Skeletal muscle satellite cell (primary cell): ENCODE measurements around the gene MLLT11.
"Not testable (repeated sequence)": the region's sequence is repeated elsewhere in the genome, so short reads cannot be mapped to it uniquely, and the experiment has no call there.

Source experiments
- H3K27me3 ChIP-seq: 2 replicates; pipeline ENCODE4 v1.7.0; 2013; ENCODE audit warnings: low read length; ENCODE audit not compliant: control insufficient read depth, insufficient read depth
- H3K36me3 ChIP-seq: 2 replicates; pipeline ENCODE4 v1.7.0; 2013; ENCODE audit warnings: mild to moderate bottlenecking, control low read depth, low read length; ENCODE audit not compliant: insufficient read depth
- H3K4me1 ChIP-seq: 2 replicates; pipeline ENCODE4 v1.7.0; 2013; ENCODE audit warnings: low read length; ENCODE audit not compliant: control insufficient read depth, insufficient read depth
- H3K4me2 ChIP-seq: 2 replicates; pipeline ENCODE4 v1.7.0; 2013; ENCODE audit warnings: mild to moderate bottlenecking, low read length
- H3K4me3 ChIP-seq: 2 replicates; pipeline ENCODE4 v1.7.0; 2013; ENCODE audit warnings: low read length
- H3K9ac ChIP-seq: 2 replicates; pipeline ENCODE4 v1.7.0; 2013; ENCODE audit warnings: mild to moderate bottlenecking, low read depth, low read length, moderate library complexity
- H3K9me3 ChIP-seq: replicated peaks from 2 replicates; pipeline ENCODE4 v1.7.0; 2013; ENCODE audit warnings: mild to moderate bottlenecking, control low read depth, low read length
- small RNA-seq: library from RNA; depleted of rRNA; stranded (forward); fragments of <200 nt; gene quantifications from one replicate; pipeline ENCODE3, GENCODE V24; 2012

Gene MLLT11

DNA sequence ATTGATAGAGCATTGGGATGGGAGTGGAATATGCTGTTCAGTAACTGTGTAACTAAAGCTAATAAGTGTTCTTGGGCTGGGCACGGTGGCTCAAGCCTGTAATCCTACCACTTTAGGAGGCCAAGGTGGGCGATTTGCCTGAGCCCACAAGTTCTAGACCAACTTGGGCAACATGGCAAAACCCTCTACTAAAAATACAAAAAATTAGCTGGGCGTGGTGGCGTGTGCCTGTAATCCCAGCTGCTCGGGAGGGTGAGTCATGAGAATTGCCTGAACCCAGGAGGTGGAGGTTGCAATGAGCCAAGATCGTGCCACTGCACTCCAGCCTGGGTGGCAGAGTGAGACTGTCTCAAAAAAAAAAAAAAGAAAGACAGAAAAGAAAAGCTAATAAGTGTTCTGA, 37.2 kb downstream of the MLLT11 start:
- not testable (repeated sequence) for H3K9me3 ChIP-seq, H3K4me3 ChIP-seq, H3K4me1 ChIP-seq, H3K27me3 ChIP-seq, H3K9ac ChIP-seq, H3K36me3 ChIP-seq
- peak overlapping the region; percentile 37 for H3K4me2 ChIP-seq

DNA sequence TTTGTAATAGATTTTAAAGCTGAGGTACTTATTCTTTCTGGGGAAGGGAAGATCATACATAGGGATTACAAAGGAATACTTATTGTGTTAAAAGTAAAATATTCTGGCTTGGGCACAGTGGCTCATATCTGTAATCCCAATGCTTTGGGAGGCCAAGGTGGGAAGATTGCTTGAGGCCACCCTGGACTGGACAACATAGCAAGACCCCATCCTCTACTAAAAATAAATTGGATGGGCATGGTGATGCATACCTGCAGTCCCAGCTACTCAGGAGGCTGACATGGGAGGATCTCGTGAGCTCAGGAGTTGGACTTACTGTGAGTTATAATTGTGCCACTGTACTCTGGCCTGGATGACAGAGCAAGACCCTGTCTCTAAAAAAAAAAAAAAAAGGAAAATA, 37.9 kb downstream of the MLLT11 start:
- H3K27me3 ChIP-seq, result no peaks in the 10 kb centered on the region

DNA sequence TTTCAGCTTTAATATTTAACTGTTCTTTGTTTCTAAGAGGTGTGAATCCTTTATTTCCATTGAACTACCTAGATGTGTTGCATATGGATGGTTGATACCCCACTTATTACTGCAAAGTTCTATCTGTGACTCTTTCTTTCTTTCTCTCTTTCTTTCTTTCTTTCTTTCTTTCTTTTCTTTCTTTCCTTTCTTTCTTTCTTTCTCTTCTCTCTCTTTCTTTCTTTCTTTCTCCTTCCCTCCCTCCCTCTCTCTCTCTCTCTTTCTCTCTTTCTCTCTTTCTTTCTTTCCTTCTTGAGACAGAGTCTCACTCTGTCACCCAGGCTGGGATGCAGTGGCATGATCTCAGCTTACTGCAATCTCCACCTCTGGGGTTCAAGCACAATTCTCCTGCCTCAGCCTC, 44.4 kb downstream of the MLLT11 start:
- Histone ChIP-seq H3K4me1 (peaks cover 9% of the 10 kb centered on the region), H3K9ac (no peak overlapping the region), H3K27me3 (no peaks in the 10 kb centered on the region), H3K9me3 (no peaks in the 10 kb centered on the region), H3K36me3 (no peaks in the 10 kb centered on the region), H3K4me2 (no peak overlapping the region), H3K4me3 (no peak overlapping the region)

More for the DNA sequence above, 37.9 kb downstream of the MLLT11 start:
- Histone ChIP-seq H3K4me2 (no peak overlapping the region), H3K4me3 (no peak overlapping the region), H3K9ac (no peak overlapping the region), H3K4me1 (peaks cover 10% of the 10 kb centered on the region), H3K9me3 (no peaks in the 10 kb centered on the region), H3K36me3 (no peaks in the 10 kb centered on the region)

DNA sequence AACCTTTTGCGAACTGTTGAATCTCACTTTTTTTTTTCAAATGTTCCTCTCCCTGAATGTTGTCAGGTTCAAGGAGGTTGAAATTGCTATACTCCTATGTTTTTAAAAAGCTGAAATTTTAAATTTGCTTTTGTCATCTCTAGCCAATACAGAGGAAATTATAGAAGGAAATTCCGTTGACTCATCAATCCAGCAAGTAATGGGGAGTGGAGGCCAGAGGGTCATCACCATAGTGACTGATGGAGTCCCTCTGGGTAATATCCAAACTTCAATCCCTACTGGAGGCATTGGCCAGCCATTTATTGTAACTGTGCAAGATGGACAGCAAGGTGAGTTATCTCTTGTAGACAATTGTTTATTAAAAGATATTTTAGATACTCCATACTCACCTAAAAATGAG, 46.7 kb downstream of the MLLT11 start:
- H3K9me3 ChIP-seq, result no peaks in the 10 kb centered on the region
- no peak overlapping the region for H3K4me3 ChIP-seq
- H3K4me2 ChIP-seq, result no peak overlapping the region
- H3K27me3 ChIP-seq, result no peaks in the 10 kb centered on the region
- no peak overlapping the region for H3K9ac ChIP-seq
- no peaks in the 10 kb centered on the region for H3K36me3 ChIP-seq
- peaks cover 9% of the 10 kb centered on the region for H3K4me1 ChIP-seq

DNA sequence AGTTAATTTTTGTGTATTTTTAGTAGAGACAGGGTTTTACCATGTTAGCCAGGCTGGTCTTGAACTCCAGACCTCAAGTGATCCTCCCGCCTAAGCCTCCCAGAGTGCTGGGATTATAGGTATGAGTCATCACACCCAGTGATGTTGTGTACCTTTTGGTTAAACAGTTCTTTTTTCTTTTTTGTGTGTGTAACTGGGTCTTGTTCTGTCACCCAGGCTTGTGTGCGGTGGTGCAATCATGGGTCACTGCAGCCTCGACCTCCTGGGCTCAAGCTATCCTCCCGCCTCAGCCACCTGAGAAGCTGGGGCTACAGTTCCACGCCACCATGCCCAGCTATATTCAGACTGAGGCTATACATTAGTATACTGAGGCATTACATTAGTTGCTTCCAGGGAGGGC, 48.1 kb downstream of the MLLT11 start:
- H3K27me3 ChIP-seq, result no peaks in the 10 kb centered on the region
- H3K4me1 ChIP-seq, result peaks cover 9% of the 10 kb centered on the region
- no peaks in the 10 kb centered on the region for H3K9me3 ChIP-seq
- H3K9ac ChIP-seq, result no peak overlapping the region
- H3K4me3 ChIP-seq, result no peak overlapping the region
- H3K4me2 ChIP-seq, result no peak overlapping the region
- H3K36me3 ChIP-seq, result no peaks in the 10 kb centered on the region

DNA sequence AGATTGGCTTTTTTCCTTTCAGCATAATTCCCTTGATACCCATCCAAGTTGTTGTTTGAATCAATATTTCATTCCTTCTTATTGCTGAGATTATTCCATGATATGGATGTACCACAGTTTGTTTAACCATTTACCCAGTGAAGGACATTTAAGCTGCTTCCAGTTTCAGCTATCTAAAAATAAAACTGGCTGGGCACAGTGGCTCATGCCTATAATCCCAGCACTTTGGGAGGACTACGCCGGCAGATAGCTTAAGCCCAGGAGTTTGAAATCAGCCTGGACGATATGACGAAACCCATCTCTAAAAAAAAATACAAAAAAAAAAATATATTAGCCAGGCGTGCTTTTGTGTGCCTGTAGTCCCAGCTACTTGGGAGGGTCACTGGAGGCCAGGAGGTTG, 53.7 kb downstream of the MLLT11 start:
- no peaks in the 10 kb centered on the region for H3K9me3 ChIP-seq
- H3K36me3 ChIP-seq, result no peaks in the 10 kb centered on the region
- no peak overlapping the region for H3K4me2 ChIP-seq
- H3K4me3 ChIP-seq, result no peak overlapping the region
- H3K4me1 ChIP-seq, result no peaks in the 10 kb centered on the region
- no peak overlapping the region for H3K9ac ChIP-seq
- no peaks in the 10 kb centered on the region for H3K27me3 ChIP-seq

Small RNA genes within 50 kb of the gene (small RNA-seq; reads per million reads assigned to genes)
- 0.56 reads per million for gene RNU6-884P
